Measurements from ENCODE around the gene CHN2.
"Not testable (repeated sequence)": the region's sequence is repeated elsewhere in the genome, so short reads cannot be mapped to it uniquely, and the experiment has no call there.

The CHN2 gene

DNA sequence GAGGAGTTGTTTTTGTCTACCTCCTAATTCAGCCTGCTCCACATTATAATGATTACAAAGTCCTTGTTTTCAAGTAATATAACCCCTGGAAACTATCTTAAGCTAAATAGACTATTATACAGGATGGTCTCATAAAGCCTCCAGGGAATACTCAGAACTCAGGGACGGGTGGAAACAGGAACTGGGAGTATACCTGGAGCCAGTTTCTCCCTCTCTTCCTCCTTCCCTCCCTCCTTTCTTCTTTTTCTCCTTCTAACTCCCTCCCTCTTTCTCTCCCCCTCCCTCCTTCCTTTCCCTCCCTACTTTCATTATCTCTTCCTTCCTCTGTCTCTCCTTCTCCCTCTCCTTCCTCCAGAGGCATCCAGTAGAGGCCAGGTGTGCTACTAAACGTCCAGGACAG lies 292.8 kb downstream of the CHN2 start:
- no peak for DNase-seq (ENCODE audit: low read depth in 2 of 3, low spot score in 1 of 3)

DNA sequence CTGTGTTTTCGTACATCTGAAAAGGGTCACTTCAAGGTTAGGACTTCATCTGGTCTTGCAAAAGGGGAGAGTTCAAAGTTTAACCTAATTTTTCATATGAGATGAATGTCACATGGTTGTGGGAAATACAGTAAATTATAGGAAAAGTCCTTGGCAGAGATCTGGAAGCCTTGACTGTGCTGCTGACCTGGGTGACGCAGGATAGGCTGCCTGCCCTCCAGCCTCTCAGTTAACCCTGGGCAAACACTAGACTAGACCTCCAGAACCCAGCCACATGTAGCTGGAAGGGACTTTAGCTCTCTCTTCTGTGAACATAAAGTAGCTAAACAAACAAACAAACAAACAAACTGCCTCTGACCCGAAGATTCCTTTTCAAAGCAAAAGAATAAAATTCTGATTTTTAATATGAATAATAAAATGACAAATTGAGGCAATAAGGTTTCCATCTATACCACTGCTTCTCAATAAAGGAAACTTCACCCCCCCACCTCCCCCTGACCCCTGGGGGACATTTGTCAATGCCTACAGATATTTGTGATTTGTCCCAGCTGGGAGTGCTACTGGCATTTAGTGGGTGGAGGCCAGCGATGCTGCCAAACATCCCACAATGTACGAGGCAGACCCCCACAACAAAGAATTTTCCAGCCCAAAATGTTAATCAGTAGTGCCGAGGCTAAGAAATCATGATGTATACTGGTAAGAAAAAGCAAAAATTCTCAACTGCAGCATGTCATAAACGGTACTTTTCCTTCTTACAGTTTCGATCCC lies 293.8 kb downstream of the CHN2 start:
- no peak for DNase-seq (ENCODE audit: low read depth in 2 of 3, low spot score in 1 of 3)

DNA sequence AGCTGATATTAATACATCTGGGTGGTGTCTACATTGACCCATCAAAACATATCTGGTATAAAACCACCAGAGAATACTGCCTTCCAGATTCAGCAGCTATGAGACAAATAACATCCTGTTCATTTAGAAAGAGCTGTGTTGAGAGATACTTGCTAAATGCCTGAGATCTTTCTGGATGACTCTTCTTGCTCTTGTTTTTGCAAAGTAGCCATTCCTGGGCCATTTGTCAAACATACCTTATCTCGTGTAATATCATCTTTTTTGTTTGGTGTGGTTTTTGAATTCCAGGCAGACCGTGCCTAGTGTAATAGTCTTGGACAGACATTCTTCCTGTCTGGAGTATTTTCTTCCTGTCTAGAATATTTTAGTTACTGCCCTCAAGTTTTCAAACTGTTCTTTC lies 294.4 kb downstream of the CHN2 start:
- DNase-seq (ENCODE audit: low read depth in 2 of 3, low spot score in 1 of 3), result no peak

DNA sequence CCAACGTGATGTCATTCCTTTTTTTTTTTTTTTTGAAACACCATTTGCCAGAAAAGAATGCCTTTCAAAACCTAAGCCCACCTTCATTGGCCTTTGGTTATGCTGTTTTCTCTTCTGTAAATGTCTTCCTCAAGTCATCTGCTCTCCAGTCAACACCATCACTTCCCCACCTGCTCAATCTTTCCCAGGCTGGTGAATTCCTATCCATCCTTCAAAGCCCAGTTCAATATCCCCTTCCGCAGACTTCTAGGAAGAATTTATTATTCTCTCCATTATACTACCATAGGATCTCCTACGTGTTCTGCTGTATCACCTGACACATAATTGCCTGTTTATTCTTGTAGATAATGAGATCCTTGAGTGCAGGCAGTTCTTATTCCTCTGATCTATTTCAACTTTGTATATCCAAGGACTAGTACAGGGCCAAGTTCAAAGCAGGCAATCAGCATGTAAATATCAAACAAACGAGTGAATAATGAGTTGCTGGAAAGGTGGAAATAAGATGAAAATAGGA lies 295.6 kb downstream of the CHN2 start:
- no peak for DNase-seq (ENCODE audit: low read depth in 2 of 3, low spot score in 1 of 3)

DNA sequence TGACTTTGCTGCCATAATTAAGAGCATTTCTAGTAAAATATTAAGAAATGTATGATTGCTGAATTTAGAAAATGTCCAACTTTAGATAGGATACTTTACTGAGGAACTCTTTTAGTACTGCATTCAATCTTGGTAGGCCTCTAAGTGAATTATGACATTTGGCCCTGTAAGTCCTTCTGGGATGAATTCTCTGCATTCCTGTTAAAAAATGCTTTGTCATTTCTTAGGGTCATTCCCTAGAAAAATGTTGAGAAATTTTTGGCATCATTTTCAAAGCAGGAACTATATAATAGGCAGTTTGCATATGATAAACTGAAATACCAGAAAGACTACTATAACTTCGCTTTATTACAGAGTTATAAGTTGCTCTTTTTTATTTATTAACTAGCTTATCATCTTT lies 299.8 kb downstream of the CHN2 start:
- DNase-seq (ENCODE audit: low read depth in 2 of 3, low spot score in 1 of 3), result no peak

DNA sequence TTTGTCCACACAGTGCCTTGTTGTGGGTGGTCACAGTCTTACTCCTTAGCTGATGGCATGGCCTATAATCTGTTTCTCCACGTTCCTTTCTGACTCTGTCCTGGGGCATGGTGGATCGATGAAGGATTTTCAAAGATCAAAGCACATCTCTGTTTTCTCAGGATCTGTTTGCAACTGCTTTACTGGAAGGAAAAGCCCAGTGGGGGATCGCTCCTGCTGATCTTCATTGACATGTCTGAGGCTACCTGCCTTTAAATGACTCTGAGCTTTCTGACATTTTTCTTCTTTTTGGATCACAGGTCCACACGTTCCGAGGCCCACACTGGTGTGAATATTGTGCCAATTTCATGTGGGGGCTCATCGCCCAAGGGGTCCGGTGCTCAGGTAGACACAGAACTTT lies 301.1 kb downstream of the CHN2 start:
- no peak for DNase-seq (ENCODE audit: low read depth in 2 of 3, low spot score in 1 of 3)

DNA sequence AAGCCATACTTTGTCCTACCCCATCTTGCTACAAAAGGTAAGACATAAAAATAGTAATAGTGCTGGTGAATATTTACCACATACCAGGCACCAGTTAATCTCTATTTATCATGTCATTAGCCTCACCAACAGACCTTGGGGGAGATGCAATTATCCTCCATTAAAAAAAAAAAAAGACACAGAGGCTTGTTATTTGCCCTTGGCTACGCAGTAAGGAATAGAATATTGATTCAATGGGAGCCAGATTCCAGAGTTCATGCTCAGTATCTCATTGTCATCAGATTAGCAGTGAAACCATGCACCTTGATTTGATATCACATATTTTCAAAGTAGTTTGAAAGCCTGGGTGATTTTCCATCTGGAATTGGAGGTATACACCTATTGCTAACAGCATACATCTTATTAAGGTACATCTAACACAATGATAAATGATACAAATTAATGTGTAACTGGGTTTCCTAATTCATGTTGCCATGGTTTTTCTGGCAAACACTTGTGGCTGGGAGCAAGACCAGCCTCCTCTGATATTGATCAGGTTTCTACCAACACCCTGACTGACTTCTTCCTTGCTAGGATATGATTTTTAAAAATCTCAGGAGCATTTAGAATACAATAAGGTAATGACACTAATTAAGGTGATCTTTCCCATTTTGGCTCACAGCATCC lies 301.9 kb downstream of the CHN2 start:
- DNase-seq (ENCODE audit: low read depth in 2 of 3, low spot score in 1 of 3), result no peak

DNA sequence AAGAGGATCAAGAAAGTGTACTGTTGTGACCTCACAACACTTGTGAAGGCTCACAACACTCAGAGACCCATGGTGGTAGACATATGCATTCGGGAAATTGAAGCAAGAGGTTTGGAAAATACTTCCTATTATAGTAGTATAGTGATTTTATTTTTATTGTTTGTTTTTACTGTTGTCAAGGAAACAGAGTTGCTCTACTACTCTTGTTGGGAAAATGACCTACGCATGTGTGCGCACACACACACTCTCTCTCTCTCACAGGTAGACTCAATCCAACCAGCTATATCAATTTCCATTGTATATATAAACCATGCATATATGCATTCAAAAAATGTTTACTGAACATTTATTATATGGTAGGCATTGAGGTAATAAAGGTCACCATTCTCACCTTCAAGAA lies 305.4 kb downstream of the CHN2 start:
- no peak for DNase-seq (ENCODE audit: low read depth in 2 of 3, low spot score in 1 of 3)

DNA sequence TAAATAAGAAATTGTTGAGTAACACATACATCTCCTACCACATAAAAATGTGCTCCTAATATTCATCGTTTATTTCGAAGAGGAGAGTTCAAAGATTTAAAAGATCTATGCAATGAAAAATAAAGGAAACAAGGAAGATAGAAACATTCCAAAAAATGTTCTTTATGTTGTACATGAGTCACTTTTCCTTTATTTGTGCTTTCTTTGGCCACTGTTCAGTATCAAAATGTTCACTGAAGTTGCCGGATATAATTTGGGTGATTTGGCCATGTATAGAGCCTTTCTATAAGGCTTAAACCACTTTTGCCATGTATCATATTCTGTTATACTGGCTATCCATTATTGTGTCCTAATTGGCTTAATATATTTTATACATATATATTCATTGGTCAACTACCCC lies 306.1 kb downstream of the CHN2 start:
- DNase-seq (ENCODE audit: low read depth in 2 of 3, low spot score in 1 of 3), result no peak

DNA sequence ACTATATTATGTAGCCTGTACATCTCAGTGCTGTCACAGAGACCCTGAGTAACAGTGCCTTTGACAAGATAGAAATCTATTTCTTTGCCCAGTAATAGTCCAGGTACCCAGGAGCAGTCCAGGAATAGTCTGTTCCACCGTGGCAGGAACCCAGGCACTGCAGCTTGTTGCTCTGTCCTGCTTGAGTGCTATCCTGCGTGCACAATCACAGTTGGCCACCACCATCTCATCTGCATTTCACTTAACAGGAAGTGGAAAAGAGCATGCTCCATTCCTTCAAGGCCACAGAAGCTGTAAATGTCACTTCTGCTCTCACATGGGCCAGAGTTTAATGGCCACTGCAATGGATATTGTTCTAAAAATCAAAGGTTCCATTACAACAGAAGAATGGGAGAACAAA lies 307.6 kb downstream of the CHN2 start:
- no peak for DNase-seq (ENCODE audit: low read depth in 2 of 3, low spot score in 1 of 3)

DNA sequence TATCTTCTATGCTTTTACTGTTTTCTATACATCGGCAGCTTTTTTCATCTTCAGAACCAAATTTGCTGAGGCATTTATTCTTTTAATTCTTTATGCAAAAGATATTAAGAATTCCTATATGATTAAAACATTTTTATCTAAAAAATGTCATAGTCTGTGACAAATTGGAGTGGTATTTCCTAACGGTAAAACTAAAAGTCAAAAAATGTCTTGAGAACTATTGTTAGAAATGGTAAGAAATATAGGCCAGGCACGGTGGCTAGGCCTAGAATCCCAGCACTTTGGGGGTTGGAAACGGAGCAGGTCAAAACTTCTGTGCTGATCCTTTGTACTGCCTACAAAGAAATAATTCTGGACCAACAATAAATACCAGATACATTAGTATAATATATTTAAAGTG lies 311.4 kb downstream of the CHN2 start:
- DNase-seq (ENCODE audit: low read depth in 2 of 3, low spot score in 1 of 3), result no peak

DNA sequence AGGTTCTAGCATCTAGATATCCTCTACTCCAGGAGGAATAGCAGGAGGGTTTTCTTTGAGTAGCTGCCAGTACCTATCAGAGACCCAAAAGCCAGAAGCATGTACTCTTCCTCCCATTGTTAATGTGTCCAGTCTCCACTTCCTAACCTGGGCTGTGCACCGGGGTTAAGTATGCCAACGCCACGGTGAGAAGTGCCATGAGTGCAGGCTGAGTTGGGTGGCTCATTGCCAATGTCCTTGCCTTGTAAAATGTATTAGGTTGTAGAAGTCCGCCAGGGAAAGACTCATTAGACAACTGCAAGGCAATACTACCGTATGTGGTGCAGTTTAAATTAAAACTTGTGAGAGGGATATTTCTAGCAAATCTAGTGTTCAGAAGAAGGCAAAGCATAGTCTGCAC lies 314.0 kb downstream of the CHN2 start:
- no peak for DNase-seq (ENCODE audit: low read depth in 2 of 3, low spot score in 1 of 3)

DNA sequence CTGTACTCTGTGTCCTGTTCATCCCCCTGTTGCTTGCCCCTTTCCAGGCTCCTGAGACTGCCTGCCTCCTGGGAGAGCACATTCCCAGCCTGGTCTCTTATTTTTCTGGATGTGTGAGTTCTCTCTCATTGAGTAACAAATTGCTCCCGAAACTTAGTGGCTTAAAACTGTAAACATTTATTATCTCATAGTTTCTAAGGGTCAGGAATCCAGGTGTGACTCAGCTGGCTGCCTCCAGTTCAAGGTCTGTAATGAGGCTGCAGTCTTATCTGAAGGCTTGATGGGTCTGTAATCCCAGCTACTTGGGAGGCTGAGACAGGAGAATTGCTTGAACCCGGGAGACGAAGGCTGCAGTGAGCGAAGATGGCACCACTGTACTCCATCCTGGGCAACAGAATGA lies 315.5 kb downstream of the CHN2 start:
- no peak for DNase-seq (ENCODE audit: low read depth in 2 of 3, low spot score in 1 of 3)

DNA sequence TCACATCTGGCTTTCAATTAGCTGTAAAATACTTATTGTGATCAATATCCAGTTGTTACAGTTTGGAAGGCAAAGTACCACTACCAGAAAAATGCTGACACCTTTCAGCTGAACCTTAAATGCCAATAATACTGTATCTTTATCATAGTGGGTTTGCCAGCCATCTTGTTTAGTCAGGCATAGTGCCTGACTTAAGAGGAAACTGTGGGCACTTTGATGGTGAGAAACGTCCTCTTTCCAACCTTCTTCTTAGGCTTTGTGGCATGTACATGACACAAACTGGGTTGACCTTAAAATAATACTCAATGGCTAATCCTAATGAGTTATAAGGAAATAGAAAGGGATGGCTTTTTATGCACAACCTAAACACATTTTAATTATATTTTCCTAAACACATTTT lies 316.8 kb downstream of the CHN2 start:
- no peak for DNase-seq (ENCODE audit: low read depth in 2 of 3, low spot score in 1 of 3)

DNA sequence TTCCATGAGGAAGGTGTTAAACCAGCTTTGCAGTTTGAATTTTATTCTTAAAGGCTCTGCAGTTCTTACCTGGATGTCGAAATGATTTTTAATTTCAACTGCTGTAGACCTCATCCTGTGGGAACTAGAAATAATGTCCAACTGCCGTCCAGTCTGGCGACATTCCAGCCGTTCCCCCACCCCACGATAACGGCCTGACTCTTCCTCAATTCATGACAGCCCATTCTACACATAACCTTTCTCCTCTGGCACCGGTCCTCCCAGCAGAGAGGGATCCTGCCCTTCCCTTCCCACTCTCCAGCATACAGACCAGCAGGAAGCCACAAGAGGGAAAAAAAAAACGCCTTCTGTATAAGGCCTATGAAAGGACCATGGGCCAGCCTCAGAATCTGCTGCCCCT lies 317.3 kb downstream of the CHN2 start:
- no peak for DNase-seq (ENCODE audit: low read depth in 2 of 3, low spot score in 1 of 3)

DNA sequence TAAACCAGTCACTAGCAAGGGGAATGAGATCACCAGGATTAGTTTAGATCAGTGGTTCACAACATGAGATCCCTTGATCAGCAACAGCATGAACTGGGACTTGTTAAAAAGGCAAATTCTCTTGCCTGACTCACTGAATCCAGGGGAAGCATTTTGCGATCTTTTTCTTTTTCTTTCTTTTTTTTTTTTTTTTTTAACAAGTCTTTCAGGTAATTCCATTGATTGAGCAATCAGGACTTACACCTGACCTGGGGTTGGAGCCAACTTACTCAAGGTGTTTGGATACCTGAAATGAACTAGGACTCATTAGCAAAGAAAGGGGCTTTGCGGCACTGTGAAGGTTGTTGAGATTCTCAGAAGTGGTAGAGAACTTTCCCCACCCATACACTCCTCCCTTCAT lies 321.9 kb downstream of the CHN2 start:
- DNase-seq (ENCODE audit: low read depth in 2 of 3, low spot score in 1 of 3), result no peak

DNA sequence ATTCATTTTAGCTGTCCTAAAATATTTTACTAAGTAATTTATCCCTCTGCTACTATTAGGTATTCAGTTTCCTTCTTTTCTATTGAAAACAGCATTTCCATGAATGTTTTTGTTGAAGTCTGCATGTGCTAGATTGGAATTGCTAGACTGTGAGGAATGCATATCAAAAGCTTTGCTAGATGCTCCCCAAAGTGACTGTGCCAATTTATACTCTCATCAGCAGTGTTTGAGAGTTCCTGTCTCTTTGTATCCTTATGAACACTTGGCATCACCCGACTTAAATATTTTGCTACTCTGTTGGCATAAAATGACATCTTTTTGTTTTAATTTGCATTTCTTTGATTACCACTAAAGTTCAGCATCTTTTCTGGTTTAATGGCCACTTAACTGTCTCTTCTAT lies 324.0 kb downstream of the CHN2 start:
- no peak for DNase-seq (ENCODE audit: low read depth in 2 of 3, low spot score in 1 of 3)

DNA sequence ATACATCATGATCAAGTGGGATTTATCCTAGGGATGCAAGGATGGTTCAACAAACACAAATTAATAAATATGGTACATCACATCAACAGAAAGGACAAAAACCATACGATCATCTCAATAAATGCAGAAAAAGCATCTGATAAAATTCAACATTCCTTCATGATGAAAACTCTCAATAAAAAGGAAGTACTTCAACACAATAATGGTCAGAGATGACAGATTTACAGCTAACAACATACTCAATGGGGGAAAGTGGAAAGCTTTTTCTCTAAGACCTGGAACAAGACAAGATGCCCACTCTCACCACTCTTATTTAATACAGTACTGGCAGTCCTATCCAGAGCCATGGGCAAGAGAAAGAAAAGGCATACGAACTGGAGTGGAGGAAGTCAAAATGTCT lies 329.2 kb downstream of the CHN2 start:
- DNase-seq (ENCODE audit: low read depth in 2 of 3, low spot score in 1 of 3), result no peak

DNA sequence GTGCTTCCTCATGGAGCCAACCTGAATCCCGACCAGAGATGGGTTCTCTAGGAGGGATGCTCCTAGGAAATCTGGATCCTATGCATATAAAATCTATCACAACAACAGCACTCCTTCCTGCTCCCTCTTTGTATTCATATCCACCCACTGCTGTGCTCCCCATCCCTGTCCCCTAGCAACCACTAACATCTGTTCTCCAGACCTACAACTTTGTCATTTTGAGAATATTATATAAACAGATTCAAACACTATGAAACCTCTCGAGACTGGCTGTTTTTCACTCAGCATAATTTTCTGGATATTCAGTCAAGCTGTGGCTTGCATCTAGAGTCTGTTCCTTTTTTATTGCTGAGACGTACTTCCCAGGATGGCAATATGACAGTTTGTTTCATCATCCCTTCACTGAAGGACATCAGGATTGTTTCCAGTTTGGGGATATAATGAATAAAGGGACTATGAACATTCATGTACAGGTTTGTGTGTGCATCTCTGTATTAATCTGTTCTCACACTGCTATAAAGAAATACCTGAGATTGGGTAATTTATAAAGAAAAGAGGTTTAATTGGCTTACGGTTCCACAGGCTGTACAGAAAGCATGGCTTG lies 333.0 kb downstream of the CHN2 start:
- no peak for DNase-seq (ENCODE audit: low read depth in 2 of 3, low spot score in 1 of 3)

DNA sequence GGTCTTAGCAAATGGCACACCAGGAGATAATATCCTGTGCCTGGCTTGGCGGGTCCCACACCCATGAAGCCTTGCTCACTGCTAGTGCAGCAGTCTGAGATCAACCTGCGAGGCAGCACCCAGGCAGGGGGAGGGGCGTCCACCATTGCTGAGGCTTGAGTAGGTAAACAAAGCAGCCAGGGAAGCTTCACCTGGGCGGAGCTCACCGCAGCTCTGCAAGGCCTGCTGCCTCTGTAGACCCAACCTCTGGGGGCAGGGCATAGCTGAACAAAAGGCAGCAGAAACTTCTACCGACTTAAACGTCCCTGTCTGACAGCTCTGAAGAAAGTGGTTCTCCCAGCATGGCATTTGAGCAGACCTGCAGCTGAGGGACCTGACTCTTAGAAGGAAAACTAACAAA lies 334.0 kb downstream of the CHN2 start:
- DNase-seq (ENCODE audit: low read depth in 2 of 3, low spot score in 1 of 3), result not testable (repeated sequence)

Measured in stimulated activated CD4-positive, alpha-beta T cell treated with anti-CD3 and anti-CD28 coated beads, Interleukin-12 subunit alpha, Interleukin-12 subunit beta, amount 100 ng/mL, for 48 hours (primary cell).